Activated T-helper 1 cell treated with anti-CD3 and anti-CD28 coated beads, Interleukin-12 subunit alpha, Interleukin-12 subunit beta, Interleukin-2, Interleukin-4 antibody, amounts not matched to agents 30 ng/mL and 10 ng/mL and 1 ng/mL, durations not matched to agents 14 hours and 24 hours and 36 hours (primary cell): ENCODE measurements around the gene CFAP65. TPM values are rescaled to one million over a fixed set of nuclear protein-coding genes. Genes with fewer than 3 reads are reported as not detected.
A peak's percentile ranks its signal among the peaks of the same experiment; 100 is the strongest.

Experiments used
- DNase-seq: peaks from one replicate; pipeline ENCODE4 v3.0.0; 2021; ENCODE audit warnings: low spot score
- H3K27ac Mint-ChIP-seq: one replicate; pipeline ENCODE4 v1.8.0; 2021; ENCODE audit warnings: mild to moderate bottlenecking, mixed read lengths
- H3K27me3 Mint-ChIP-seq: one replicate; pipeline ENCODE4 v1.8.0; 2022; ENCODE audit warnings: mild to moderate bottlenecking, moderate library complexity, mixed read lengths; ENCODE audit not compliant: insufficient read depth
- H3K36me3 Mint-ChIP-seq: one replicate; pipeline ENCODE4 v1.8.0; 2021; ENCODE audit warnings: low read depth, mixed read lengths
- H3K4me1 Mint-ChIP-seq: one replicate; pipeline ENCODE4 v1.8.0; 2021; ENCODE audit warnings: low read depth, mixed read lengths
- H3K4me3 Mint-ChIP-seq: one replicate; pipeline ENCODE4 v1.8.0; 2021; ENCODE audit warnings: mild to moderate bottlenecking, moderate library complexity, mixed read lengths
- H3K9me3 Mint-ChIP-seq: one replicate; pipeline ENCODE4 v1.8.0; 2021; ENCODE audit warnings: mixed read lengths
- intact Hi-C: fragments of 100-400 bp; cut with micrococcal nuclease; formaldehyde crosslinking; loops from one replicate; pipeline ENCODE4 v1.15.1; 2024
- total RNA-seq: library from RNA; stranded (reverse); gene quantifications from 2 replicates; pipeline ENCODE4 v1.2.3, GENCODE V29; 2022

Gene CFAP65
- total RNA-seq, 1 donor from 2014 or later = not detected

- Mint-ChIP-seq H3K9me3 (no peaks in the 10 kb centered on the region), H3K36me3 (no peaks in the 10 kb centered on the region), H3K4me3 (no peak overlapping the region), H3K27me3 (peaks cover 58% of the 10 kb centered on the region), H3K27ac (no peak overlapping the region), H3K4me1 (no peaks in the 10 kb centered on the region)
- intact Hi-C loops = loop anchor here (1.0 to 2.0 kb wide), 5 partner anchors 61 to 294 kb away; no protein-coding TSS in a partner anchor
- DNase-seq = no peak
Measured at GRCh38 chr2:219058541-219059374, 17.4 kb upstream of the CFAP65 start.

GRCh38 chr2:219057709-219058540 is 16.6 kb upstream of the CFAP65 start:
- no peaks in the 10 kb centered on the region for H3K4me1 Mint-ChIP-seq

GRCh38 chr2:219056896-219057708 is 15.8 kb upstream of the CFAP65 start:
- no peak overlapping the region for H3K27ac Mint-ChIP-seq
- no peak for DNase-seq
- H3K4me3 Mint-ChIP-seq = no peak overlapping the region
- peaks cover 56% of the 10 kb centered on the region for H3K27me3 Mint-ChIP-seq
- intact Hi-C loops = no loop called here
- H3K9me3 Mint-ChIP-seq = no peaks in the 10 kb centered on the region
- H3K36me3 Mint-ChIP-seq = no peaks in the 10 kb centered on the region
- no peaks in the 10 kb centered on the region for H3K4me1 Mint-ChIP-seq

More at GRCh38 chr2:219057709-219058540, 16.6 kb upstream of the CFAP65 start:
- DNase-seq = peak; percentile 68
- Mint-ChIP-seq H3K27me3 (peaks cover 60% of the 10 kb centered on the region), H3K4me3 (peak overlapping the region; percentile 30), H3K36me3 (no peaks in the 10 kb centered on the region), H3K27ac (no peak overlapping the region), H3K9me3 (no peaks in the 10 kb centered on the region)
- intact Hi-C loops = loop anchor here (1.0 to 2.0 kb wide), 5 partner anchors 61 to 295 kb away; no protein-coding TSS in a partner anchor

GRCh38 chr2:219056176-219056895 is 15.0 kb upstream of the CFAP65 start:
- H3K4me1 Mint-ChIP-seq = no peaks in the 10 kb centered on the region
- DNase-seq = no peak
- intact Hi-C loops = no loop called here
- H3K36me3 Mint-ChIP-seq = no peaks in the 10 kb centered on the region
- H3K4me3 Mint-ChIP-seq = no peak overlapping the region
- no peak overlapping the region for H3K27ac Mint-ChIP-seq
- H3K9me3 Mint-ChIP-seq = no peaks in the 10 kb centered on the region
- peaks cover 48% of the 10 kb centered on the region for H3K27me3 Mint-ChIP-seq

GRCh38 chr2:219054956-219055903 is 13.9 kb upstream of the CFAP65 start:
- no peaks in the 10 kb centered on the region for H3K4me1 Mint-ChIP-seq
- H3K9me3 Mint-ChIP-seq = no peaks in the 10 kb centered on the region
- DNase-seq = no peak
- peaks cover 51% of the 10 kb centered on the region for H3K27me3 Mint-ChIP-seq
- H3K27ac Mint-ChIP-seq = no peak overlapping the region
- H3K4me3 Mint-ChIP-seq = no peak overlapping the region
- no peaks in the 10 kb centered on the region for H3K36me3 Mint-ChIP-seq
- intact Hi-C loops = no loop called here

- DNase-seq = no peak
- Mint-ChIP-seq H3K4me3 (no peak overlapping the region), H3K27me3 (peaks cover 28% of the 10 kb centered on the region), H3K27ac (no peak overlapping the region), H3K9me3 (no peaks in the 10 kb centered on the region), H3K36me3 (no peaks in the 10 kb centered on the region), H3K4me1 (no peaks in the 10 kb centered on the region)
- intact Hi-C loops = no loop called here
Measured at GRCh38 chr2:219049282-219049681, 8.0 kb upstream of the CFAP65 start.

GRCh38 chr2:219045937-219046550 is 4.7 kb upstream of the CFAP65 start:
- H3K4me1 Mint-ChIP-seq = peaks cover 9% of the 10 kb centered on the region
- DNase-seq = no peak
- no peaks in the 10 kb centered on the region for H3K9me3 Mint-ChIP-seq
- no peaks in the 10 kb centered on the region for H3K36me3 Mint-ChIP-seq
- no peak overlapping the region for H3K27ac Mint-ChIP-seq
- intact Hi-C loops = no loop called here
- no peak overlapping the region for H3K4me3 Mint-ChIP-seq
- peaks cover 21% of the 10 kb centered on the region for H3K27me3 Mint-ChIP-seq

- Mint-ChIP-seq H3K4me3 (no peak overlapping the region), H3K36me3 (no peaks in the 10 kb centered on the region), H3K27me3 (peaks cover 32% of the 10 kb centered on the region), H3K9me3 (no peaks in the 10 kb centered on the region), H3K4me1 (peaks cover 9% of the 10 kb centered on the region), H3K27ac (no peak overlapping the region)
- no peak for DNase-seq
- intact Hi-C loops = no loop called here
Measured at GRCh38 chr2:219042750-219043149, 1.4 kb upstream of the CFAP65 start.

- no peak for DNase-seq
- Mint-ChIP-seq H3K4me3 (no peak overlapping the region), H3K27me3 (peaks cover 34% of the 10 kb centered on the region), H3K9me3 (no peaks in the 10 kb centered on the region), H3K4me1 (peaks cover 9% of the 10 kb centered on the region), H3K27ac (no peak overlapping the region), H3K36me3 (no peaks in the 10 kb centered on the region)
- intact Hi-C loops = no loop called here
Measured at GRCh38 chr2:219042157-219042556, 841 bp upstream of the CFAP65 start.

- H3K27ac Mint-ChIP-seq = no peak overlapping the region
- peaks cover 49% of the 10 kb centered on the region for H3K27me3 Mint-ChIP-seq
- no peak overlapping the region for H3K4me3 Mint-ChIP-seq
- H3K36me3 Mint-ChIP-seq = no peaks in the 10 kb centered on the region
- H3K9me3 Mint-ChIP-seq = no peaks in the 10 kb centered on the region
- intact Hi-C loops = no loop called here
- no peak for DNase-seq
- H3K4me1 Mint-ChIP-seq = peaks cover 9% of the 10 kb centered on the region
Measured at GRCh38 chr2:219038600-219038999, 2.7 kb downstream of the CFAP65 start.
